HG03066 (cell line): ENCODE results near the gene RGS9BP.
"Not testable (repeated sequence)": the region's sequence is repeated elsewhere in the genome, so short reads cannot be mapped to it uniquely, and the experiment has no call there.

Experiments
- ATAC-seq: cut with Tn5 transposase; IDR thresholded peaks from one replicate; pipeline ENCODE4 v1.9.1; 2021; ENCODE audit warnings: low read depth; ENCODE audit not compliant: unreplicated experiment

RGS9BP gene, protein sequence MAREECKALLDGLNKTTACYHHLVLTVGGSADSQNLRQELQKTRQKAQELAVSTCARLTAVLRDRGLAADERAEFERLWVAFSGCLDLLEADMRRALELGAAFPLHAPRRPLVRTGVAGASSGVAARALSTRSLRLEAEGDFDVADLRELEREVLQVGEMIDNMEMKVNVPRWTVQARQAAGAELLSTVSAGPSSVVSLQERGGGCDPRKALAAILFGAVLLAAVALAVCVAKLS

DNA sequence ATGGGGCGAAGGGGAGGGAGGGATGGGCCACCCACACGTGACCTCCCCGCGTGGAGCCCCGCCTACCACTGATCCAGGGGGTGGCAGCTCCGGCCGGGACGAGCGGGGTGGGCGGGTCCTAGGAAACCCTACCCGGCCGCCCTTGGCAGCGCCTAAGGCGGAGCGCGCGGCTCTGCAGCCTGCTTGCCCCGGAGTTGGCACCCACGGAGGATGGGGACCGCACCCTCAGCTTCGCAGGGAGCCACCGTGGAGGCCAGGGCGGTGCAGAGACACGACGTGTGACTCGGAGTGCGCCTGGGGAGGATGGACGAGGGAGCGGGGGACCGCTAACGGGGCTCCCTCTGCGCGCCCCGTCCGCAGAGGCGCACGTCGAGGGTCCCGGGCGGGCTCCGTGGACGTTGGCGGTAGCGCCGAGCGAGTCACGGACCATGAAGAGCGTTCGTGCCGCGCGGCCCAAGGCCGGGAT, at the start of gene RGS9BP:
Gene RGS9BP (plus strand): TSS at position 129 of the 466 bp plus-strand sequence. CDS start 416 bp downstream, outside the sequence.
- no peak for ATAC-seq

DNA sequence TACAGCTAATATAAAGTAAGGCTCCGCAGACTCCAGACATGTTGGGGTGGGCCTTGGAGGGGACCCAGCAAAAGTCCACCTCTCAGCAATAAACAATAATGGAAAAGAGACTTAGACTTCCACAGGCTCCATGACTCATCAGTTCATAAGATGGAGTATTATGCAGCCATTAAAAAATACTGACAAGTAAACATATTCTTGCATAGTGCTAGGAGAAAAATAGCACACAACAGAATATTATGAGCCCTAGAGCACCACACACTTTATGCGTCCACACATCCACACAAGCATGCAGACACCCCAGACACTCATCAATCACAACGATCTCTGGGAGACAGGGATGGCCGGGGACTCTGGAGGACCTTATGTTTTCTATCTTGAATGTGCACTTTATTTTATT, 48.7 kb upstream of the RGS9BP start:
- no peak for ATAC-seq

DNA sequence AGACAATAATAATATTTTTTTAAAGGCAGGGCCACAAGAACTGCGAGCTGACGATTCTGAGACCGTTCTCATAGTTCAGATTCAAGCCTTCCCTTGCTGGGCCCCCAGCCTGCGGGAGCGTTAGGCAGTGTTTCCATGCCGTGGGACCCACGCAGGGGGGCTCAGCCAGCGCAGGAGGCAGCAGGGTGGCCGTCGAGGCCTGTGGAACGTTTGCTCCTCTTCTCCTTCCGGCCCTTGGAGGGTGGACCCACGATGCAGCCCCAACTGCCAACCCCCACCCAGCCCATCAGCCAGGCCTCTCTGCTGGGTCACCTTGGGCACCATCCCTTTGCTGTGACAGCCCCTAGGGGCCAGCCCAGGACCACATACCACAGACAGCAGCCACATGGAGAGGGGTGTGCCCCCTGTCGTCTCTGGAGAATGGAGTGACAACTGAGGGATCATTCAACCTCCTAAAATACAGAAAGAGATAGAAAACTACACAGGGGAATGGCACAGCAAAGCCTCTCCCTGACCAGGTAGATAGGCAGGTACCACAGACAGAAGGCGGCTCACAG, 47.9 kb upstream of the RGS9BP start:
- ATAC-seq, result no peak

DNA sequence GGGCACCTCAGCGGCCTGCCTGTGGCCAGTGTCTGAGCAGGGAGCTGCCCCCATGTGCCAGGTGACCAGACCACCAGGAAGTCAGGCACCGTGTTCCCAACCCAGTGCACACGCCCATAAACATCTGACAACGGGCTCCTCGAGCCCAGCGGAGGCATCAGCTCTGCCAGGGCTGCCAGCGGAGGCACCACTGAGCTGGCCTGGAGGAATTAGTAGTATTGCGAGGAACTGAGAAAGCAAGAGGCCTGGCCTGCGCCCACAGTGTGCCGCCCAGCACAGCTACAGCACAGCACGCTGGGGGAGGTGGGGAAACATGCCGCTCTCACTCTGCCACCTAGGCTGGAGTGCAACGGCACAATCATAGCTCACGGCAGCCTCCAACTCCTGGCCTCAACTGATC, 45.3 kb upstream of the RGS9BP start:
- no peak for ATAC-seq

DNA sequence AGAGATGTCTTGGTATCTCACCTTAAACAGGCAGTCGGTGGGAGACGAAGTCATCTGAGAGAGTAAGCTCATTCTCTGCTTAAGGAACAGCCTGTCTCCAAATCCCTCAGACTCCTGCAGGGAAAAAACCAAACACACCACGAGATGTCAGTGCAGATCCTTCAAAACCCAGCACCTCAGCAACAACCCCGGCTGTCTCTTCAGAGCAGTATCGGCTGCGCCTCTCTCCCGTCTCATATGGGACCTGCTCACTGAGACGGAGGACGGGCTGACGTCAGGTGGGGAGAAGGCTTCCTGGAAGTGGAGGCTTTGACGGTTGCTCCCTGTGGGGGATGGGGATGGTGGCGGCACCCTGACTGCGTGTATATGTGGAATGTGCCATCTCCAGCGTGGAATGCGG, 44.3 kb upstream of the RGS9BP start:
- ATAC-seq, result no peak

DNA sequence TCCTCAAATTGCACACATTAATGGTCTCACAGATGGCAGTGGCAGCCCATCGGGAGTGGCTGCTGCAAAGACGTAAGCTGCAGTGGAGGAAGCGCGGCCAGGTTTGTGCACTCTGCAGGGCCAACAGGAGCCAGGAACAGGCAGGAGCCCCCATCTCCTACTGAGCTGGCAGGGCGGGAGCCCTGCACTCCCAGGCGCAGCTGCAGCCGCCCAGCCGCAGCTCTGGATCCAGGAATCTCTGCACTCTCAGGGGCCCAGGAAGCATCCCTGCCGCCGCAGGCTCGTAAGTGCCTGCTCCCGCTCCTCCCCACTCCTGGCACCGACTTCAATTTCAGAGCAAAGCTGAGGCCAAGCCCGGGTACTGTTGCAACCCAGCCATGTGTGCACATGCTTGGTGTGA, 38.2 kb upstream of the RGS9BP start:
- ATAC-seq, result no peak

DNA sequence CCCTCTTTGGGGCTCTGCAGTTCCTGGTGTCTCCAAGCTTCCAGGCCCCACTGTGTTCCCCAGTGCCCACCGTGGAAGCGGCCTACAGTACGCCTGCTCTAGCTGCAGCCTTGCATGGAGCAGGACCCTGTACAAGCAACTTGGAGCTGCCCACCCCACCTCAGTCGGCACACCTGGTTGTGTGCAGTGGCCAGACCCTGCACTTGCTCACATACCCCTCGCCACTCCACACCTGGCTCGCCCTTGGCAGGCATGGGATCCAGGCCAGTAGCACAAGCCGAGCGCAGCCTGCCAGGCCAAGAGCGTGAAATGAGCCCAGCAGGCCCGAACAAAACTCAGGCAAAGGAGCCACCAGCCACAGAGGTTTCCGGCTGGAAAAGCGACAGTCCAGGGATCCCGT, 37.0 kb upstream of the RGS9BP start:
- ATAC-seq, result no peak

DNA sequence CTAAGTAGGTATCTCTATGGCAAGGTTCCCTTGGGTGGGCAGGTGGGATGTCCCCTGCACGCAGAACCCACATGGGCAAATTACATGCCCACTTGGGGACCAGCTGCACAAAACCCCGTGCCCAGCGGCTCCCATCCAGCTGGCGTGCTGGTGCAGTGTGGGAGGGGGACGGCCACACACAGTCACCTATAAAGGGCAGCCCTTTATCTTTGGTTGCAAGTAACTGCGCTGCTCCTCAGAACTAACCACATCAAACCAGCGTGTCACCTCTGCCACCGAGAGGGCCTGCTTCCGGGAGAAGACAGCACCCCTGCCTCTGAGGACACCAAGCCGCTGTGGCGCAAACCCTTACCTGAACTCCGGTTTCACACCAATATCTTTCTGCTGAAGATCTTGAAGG, 32.9 kb upstream of the RGS9BP start:
- no peak for ATAC-seq

DNA sequence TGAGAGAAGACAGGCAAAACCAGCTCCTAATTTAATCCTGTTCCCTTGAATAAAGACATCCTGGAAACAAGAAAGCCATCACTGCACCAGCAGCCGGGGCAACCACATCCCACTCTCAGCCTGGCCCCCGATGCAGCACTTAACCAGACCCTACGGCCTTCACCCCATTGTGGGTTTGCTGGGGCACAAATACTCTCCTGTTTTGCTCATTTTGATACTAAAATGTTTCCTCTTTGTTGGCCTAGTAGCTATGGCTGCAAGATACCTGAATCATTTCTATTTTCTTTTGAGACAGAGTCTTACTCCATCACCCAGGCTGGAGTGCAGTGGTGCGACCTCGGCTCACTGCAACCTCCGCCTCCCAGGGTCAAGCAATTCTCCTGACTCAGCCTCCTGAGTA, 29.1 kb upstream of the RGS9BP start:
- ATAC-seq, result no peak

DNA sequence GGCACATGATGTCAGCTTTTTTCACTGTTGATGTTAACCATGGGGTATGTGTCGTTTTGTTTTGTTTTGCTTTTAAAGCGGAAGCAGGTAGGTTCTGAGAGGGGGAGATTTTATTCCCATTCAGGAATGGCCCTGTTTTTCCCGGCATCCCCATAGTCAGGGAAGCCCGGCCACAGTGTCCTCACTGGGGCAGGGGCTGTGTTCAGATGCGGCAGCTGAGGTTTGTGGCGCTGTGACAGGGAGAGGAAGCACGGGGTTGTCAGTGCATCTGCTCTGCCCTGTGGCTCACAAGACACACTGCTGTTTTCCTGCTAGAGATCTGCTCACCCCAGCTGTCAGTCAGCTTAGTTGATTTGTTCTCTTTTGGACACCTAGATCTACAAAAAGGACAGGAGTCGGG, 28.3 kb upstream of the RGS9BP start:
- ATAC-seq, result no peak

DNA sequence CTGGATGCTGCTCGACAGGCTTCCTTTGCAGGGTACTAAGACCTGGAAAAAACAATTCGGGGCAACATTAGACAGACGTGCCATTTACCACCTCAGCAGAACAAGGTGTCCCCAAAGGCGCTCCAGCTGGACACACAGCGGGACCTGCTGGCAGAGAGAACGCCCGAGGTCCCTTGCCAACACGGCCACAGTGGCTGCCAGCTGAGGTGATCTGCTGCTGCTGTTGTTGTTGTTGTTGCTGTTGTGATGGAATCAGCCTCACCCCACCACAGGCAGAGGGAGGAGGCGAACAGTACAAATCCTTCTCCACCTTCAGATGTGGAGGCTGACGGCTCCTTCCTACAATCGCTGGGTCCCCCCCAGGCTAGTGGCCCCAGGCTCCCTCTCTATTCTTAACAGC, 25.9 kb upstream of the RGS9BP start:
- no peak for ATAC-seq

DNA sequence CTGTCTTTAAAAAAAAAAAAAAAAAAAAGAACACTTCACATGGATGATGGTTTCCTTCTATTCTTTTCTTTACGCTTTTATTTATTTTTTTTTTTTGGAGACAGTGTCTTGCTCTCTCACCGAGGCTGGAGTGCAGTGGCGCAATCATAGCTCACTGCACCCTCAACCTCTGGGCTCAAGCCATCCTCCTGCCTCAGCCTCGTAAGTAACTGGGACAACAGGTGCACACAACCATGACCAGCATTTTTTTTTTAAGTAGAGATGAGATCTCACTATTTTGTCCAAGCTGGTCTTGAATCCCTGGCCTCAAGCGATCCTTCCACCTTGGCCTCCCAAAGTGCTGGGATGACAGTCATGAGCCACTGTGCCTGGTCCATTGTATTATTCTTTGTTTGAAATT, 25.0 kb upstream of the RGS9BP start:
- ATAC-seq, result no peak

DNA sequence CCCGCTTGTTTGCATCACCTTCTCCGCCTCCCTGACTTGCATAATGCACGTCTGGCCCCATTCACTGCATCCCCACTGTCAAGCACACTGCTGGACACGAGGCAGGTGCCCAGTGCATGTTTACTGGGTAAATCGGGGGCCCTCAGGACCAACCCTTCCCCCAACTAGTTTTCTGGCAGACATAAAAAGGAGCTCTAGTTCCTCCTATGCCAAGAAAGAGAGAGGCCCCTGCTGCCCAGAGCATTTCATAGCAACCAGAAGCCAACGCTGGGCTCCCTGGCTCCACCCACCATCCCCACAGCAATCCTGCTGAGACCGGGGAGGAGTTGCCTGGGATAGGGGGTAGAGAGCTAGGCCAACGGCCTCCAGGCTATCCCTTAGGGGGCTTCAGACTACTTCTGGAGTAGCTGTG, 23.9 kb upstream of the RGS9BP start:
- ATAC-seq, result no peak

DNA sequence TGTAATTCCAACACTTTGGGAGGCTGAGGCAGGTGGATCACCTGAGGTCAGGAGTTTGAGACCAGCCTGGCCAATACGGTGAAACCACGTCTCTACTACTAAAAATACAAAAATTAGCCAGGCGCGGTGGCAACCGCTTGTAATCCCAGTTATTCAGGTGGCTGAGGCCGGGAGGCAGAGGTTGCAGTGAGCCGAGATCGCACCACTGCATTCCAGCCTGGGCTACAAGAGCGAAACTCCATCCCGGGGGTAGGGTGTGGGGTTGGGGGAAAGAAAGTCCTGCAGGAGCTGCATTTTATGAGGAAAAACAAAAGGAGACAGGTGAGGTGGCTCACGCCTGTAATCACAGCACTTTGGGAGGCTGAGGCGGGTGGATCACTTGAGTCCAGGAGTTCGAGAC, 23.3 kb upstream of the RGS9BP start:
- ATAC-seq, result not testable (repeated sequence)

DNA sequence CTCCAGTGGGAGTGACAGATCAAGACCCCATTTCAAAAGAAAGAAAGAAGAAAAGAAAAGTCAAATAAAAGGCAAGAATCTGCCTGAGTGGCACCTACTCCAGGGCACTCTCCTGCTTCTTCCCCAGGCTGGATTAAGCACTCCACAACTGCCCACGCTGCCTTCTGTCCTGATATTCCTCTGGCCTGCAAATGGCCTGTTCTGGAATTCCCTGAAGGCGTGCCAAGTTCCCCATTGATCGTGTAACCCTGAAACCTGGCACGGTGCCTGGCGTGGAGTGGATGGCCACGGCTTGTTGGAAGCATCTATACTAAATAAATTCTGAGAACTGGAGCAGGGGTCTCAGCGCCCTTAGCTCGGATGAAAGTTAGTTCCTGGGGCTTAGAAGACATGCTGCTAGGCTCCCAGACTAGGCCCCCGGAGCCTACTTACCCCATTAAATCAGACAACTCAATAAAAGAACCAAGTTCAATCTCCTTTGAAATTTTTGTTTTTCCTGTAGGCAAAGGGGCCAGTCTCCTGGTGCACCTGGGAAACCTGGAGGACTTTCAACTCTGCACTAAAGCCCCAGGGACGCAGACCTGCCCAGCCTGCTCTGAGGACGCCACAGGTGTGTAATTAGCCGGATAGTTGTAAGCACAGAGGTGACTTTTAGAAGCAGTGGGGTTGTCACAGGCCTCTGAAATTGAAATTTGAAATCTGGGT, 22.6 kb upstream of the RGS9BP start:
- ATAC-seq, result no peak

DNA sequence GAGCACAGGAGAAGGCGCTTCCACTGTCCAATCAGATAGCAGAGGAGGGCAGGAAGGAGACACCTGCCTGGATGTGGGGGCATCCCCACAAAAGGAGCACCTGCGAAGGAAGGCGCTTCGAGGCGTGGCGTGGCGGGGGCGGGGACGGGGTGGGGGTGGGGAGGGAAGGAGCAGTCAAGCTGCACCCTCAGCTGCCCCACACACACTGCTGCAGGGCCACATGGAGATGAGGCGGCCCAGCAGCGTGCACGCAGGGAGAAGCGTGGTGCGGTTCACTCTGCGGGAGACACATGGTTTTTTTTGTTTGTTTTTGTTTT, 22.1 kb upstream of the RGS9BP start:
- ATAC-seq, result no peak

DNA sequence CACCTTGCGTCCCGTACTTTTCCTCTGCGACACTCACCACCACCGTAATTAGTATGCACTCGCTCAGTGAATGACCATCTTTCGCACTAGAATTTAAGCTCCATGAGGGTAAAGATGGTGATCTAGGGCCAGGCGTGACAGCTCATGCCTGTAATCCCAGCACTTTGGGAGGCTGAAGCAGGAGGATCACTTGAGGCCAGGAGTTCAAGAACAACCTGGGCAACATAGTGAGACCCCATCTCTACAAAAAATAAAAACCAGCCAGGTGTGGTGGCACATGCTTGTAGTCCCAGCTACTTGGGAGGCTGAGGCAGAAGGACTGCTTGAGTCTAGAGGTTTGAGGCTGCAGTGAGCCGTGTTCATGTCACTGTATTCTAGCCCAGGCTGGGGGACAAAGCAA, 19.3 kb upstream of the RGS9BP start:
- not testable (repeated sequence) for ATAC-seq

DNA sequence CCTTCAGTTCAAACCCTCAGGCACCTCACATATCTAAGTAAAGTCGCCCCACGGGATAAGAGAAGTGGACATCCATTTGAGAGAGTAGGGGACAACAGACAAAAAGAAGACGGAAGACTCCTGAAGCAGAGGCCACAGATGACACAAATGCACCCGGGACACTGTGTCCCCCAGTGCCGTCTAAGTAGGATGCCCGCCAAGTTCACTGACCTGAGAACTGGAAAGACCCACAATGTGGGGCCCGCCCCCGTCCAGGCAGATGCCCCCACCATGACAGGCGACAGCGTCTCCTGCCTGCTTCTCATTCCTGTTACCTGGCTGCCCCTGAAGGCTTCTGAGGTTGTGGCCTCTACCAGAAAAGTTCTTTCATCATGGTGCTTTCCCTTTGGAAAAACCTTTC, 17.6 kb upstream of the RGS9BP start:
- no peak for ATAC-seq

DNA sequence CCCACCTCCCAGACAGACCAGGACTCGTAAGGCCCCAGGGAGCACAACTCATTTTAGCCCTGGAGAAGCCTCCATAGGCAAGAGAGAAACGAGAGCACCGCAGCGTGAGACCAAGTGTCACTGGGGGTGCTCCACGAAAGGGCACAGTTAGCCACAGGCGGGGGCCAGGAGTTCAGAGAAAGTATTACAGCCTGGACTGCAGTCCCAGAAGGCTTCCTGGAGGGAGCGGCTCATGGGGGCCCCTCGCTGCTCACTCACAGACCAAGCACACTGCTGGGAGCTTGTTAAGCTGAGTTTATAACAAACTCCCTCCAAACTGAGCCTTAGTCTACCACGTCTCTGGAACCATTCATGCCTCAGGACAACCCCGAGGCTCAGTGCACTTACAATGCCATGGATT, 17.1 kb upstream of the RGS9BP start:
- no peak for ATAC-seq

DNA sequence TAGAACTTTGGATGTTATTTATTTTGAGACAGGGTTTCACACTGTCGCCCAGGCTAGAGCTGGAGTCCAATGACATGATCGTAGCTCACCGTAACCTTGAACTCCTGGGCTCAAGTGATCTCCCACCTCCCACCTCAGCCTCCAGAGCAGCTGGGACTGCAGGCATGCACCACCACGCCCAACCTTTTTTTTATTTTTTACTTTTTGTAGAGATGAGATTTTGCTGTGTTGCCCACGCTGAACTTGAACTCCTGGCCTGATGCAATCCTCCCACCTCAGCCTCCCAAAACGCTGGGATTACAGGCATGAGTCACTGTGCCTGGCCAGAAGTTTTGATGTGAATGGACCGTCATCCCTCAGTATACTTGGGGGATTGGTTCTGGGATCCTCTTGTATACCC, 14.3 kb upstream of the RGS9BP start:
- ATAC-seq, result no peak

DNA sequence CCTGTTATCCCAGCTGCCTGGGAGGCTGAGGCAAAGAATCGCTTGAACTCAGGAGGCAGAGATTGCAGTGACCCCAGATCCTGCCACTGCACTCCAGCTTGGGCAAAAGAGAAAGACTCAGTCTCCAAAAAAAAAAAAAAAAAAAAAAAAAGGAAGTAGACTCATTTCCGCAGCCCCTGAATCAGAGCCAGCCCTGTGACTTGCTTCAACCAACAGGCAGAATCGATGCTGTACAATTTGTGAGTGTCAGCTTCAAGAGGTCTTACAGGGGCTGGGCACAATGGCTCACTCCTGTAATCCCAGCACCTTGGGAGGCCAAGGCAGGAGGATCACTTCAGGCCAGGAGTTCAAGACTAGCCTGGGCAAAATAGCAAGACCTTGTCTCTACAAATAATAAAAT, 13.5 kb upstream of the RGS9BP start:
- ATAC-seq, result no peak

DNA sequence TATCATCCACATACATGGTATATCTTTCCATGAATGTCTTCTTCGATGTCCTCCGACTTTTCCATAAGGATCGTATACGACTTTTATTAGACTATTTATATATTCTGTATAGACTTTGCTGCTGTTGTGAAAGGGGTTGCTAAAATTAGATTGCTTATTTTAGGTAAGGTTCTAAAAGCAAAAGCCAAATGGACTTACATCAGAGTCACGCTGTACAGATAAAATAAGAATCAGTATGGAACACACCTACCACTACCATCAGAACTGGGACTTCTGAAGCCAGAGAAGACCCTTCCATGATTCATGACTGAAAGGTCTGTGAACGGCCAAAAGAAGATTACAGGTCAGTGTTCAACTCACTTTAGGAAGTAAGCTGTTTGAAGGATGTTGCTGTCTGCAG, 9.6 kb upstream of the RGS9BP start:
- no peak for ATAC-seq
